HG02588 (cell line): Measurements from ENCODE around the gene PDGFB.

Experiments used
- ATAC-seq: cut with Tn5 transposase; IDR thresholded peaks from one replicate; pipeline ENCODE4 v1.9.1; 2021; ENCODE audit warnings: mild to moderate bottlenecking, moderate library complexity; ENCODE audit not compliant: unreplicated experiment

Gene PDGFB

GRCh38 chr22:39277142-39277607 is 32.4 kb upstream of the PDGFB start:
- no peak for ATAC-seq

- no peak for ATAC-seq
Measured at GRCh38 chr22:39276440-39277141, 31.8 kb upstream of the PDGFB start.

GRCh38 chr22:39275814-39276439 is 31.1 kb upstream of the PDGFB start:
- ATAC-seq: no peak

DNA sequence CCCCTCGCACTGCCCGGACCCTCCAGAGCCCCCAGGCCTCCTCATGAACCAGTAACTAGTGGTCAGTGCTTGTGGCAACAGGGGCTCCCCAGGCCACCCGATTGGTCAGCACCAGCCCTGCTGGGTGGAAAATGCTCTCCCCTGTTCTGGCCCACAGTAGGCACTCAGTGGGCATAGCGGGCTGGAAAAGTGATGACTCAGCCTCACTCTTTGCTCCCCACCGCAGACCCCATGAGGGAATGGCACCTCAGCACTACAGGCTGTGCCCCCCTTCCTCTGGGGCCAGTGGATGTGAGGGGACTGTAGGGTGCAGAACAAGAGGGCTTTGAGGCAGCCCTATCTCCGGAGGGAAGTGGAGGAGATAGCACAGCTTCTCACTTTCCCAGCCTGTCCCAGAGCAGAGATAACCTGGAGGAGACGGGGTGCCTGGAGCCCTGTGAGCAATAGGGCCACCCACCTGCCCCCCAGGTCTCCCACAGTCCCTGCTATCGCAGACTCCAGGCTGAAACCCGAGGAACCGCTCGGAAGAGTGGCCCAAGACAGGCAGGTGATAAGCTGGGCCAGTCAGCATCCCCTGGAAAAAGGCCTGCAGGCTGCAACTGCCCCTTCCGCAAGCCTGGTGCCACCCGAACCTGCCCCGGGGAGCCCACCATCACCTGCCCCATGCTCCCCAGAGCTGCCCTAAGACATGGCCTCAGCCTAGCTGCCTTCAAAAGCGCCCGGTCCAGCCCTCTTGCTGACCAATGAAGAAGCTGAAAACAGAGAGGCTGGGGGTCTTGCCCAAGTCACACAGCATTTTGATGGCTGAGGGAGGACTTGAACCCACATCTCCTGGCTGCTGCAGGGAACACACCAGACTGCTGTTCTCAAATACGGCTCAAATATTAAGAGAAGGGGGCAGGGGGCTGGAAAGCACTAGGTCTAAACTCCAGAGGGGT is 29.4 kb upstream of the PDGFB start:
- no peak for ATAC-seq

DNA sequence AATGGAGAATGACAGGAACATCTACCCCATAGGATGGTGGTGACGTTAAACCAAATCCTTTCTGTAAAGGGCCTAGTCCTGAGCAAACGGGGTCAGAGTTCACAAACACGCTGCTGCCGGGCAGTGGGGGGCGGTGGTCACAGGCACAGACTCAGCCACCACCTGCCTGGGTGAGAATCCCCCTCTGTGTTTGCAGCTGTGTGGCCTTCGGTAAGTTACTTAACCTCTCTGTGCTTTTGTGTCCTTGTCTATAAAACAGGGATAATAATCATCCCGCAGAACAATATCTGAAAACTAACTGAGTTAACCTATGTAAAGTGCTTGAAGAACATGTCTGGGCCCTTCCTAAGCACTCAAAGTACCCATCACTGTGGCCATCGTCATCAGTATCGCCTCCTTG is 26.0 kb upstream of the PDGFB start:
- ATAC-seq: no peak

DNA sequence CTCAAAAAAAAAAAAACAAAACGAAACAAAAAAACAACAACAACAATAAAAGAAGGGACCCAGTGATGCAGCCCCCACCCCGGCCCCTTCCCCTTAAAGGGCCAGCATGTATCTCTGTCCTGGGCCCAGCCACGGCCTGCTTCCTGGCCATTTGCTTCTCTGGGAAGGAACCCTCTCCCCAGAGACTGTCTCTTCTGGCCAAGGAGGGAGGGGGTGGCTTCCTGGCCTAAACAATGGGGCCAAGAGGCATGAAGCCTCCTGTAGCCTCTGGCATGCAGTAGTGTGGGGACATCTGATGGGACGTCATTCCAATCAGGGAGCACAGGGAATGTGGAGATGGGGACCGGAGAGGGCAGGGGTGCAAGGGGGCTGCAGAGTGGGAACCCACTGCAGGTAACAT is 25.5 kb upstream of the PDGFB start:
- ATAC-seq: no peak

DNA sequence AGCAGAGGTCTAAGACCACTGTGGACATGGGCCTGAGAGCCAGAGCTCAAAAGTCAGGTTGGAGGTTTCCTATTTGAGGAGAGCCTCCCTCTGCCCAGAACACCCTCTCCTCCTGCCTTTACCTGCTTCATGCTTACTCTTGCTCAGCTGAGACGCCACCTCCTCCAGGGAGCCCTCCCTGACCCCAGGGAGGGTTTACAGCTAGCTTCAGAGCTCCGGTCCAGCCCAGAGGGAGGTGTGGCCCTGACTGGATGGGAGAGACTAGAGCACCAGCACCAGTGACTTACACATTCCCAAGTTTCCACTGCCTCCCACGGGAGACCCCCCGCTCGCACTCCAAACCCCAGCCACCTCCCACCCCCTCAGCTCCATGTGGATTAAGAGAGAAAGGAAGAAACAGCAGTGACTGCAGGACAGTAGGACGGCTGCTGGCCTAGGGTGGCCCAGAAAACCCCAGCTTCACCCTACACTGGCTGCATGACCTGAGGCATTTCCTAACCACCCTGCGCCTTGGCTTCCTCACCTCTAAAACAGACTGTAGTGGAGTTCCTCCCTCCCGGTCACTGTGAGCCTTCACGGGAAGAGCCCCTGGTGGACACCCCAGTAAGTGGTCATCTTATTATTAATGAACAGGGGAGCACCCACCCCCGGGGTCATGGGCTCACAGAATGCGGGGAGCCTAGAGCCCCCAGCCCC is 24.5 kb upstream of the PDGFB start:
- no peak for ATAC-seq

GRCh38 chr22:39268645-39269044 is 23.9 kb upstream of the PDGFB start:
- no peak for ATAC-seq

DNA sequence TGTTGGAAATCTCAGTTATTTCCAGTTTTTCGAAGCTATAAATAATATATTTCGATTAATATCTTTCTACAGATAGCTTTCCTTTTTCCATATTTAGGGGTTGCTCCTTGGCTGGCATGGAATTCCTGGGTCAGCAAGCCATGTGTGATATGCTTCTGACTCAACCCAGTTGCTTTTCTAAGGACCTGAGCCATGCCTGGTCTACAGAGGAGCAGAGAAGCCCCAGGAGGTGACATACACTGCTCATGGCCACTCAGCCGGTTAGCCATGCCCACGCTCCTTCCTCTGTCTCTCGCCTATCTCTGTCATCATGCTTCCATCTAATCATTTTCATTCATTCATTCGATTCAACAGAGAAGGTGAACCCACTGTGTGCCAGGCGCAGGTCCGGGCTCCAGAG is 23.2 kb upstream of the PDGFB start:
- no peak for ATAC-seq

- ATAC-seq: peak; percentile 75
Measured at GRCh38 chr22:39266398-39267030, 21.7 kb upstream of the PDGFB start.

DNA sequence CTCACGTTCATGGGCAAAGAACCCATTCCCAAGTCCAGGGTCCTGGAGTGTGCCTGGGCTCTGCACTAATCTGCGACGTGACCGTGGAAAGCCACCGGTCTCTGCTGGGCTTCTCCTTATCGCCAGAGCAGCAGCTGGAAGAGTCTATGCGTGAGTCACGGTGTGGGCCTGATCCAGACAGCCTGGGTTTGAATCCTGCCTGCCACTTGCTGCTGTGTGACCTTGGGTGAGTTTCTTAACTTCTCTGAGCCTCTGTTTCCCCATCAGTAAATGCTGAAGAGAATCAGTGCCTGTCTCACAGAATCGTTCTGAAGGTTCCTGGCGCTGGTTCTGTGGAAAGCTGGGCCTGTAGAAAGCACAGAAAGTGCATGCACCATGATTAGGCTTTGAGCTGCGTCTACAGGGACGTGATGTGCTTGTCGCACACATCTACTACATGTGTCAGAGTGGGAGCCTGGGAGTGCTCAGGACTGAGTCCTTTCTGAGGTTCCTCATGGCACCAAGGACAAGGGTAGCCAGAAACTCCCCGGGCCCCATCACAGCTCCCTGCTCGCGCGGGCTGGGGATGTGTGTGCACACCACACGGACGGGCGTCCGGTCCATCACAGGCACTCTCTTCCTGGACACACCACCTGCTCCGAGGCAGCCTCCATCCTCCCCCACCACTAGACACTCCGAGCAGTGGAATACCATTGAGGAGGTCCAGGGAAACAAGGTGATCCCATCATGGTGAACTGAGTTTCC is 20.5 kb upstream of the PDGFB start:
- ATAC-seq: no peak

DNA sequence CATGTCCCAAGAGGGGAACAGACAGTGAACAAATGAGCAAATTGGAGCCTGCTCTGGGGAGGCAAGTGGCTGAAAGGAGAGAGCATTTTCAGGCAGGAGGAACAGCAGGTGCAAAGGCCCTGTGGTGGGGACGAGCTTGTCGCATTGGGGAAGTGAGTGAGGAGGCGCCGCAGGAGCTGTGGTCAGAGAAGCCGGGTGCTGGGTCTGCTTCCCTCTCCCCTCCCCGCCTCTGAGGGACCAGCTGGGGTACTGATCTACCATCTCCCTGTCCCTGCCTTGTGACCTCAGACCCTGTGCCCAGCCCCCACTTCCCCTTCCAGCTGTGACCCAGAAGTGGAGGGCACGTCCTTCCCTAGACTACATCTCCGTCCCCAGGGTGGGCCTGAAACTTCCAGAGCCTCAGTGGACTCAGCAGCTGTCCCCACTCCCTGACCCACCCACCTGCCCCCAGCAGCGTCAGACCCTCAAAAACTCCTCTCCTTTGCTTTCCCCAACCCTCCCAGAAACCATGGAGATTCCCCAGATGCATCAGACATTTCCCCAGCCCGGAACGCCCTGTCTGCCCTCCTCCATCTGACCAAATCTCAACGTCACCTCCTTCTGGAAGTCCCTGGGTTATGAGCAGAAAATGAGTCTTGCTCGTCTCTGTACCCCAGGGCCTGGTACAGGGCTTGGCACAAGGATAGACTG is 19.7 kb upstream of the PDGFB start:
- ATAC-seq: no peak

- no peak for ATAC-seq
Measured at GRCh38 chr22:39263626-39264348, 19.0 kb upstream of the PDGFB start.

DNA sequence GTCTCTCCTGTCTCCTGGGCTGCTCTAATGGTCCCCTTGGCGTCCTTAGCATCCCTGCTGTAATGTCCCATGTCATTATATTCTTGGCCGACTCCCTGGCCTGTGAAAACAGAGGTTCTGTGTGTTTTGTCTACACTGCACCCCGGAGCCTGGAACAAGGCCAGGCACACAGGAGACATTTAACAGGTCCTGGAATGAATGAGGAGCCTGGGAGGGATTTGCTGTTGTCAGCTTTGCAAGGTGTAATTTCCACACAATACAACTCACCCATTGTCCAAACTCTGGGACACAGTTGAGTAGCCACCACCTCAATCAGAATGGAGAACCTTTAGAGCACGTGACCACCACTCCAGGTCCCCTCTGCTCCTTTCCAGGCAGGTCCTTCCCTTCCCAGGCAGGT is 14.9 kb upstream of the PDGFB start:
- no peak for ATAC-seq

DNA sequence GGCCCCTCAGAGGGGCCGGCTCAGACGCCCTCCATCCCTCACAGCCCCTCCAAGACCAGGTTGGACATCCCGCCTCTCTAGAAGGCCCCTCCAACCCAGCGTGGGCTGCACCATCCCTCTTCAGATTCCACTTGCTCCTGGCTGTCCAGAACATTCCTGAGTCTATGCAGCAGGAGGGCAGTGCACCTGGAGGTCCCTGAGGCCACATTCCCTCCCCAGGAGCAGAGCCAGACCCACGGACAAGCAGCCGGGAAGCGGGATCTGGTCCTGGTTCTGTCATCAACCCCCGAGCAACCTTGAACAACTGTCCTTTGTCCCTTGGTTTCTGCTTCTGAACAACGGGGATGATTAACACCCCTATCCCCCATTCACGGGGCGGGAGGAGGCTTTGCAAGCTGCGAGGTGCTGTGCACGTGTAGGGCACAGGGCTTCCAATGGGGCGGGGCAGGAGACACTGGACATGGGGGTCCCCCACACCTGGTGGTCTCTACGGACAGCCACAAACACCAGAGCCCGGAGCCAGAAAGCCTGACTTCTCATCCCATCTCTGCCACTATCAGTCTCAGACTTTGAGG is 13.2 kb upstream of the PDGFB start:
- ATAC-seq: no peak

- no peak for ATAC-seq
Measured at GRCh38 chr22:39256979-39257378, 12.2 kb upstream of the PDGFB start.

- ATAC-seq: no peak
Measured at GRCh38 chr22:39256186-39256552, 11.4 kb upstream of the PDGFB start.

DNA sequence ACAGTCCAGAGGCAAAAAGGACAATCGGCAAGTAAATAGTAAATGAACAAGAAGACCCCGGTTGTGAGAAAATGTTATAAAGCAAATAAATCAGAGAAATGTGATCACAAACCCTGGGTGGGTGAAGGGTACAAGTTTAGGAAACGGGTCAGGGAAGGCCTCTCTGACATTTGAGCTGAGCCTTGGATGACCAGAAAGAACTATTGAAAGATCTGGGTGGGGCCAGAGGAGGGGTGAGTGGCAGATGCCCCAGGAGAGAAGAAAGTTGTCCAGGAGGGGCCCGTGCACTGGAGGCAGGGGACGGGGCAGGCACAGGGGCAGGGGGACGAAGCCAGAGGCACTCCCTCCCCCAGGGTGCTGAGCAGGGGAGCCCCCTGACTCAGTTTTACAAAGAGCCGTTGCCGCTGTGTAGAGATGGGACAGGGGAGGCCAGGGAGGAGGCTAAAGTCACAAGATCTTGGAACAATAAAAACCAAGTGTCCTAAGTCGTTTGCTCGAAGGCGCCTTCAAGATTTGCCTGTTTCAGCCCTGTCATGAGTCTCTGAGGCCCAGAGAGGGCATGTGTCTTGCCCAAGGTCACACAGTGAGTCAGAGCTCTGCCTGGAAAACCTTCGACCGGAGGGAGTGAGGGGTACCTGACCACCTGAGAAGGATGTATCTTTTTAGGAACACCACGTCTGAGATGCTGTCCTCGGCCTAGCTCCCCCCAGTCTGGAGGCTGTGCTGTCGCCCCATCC is 10.8 kb upstream of the PDGFB start:
- ATAC-seq: no peak
